Subcutaneous adipose tissue (tissue), 4 donors: Measurements from ENCODE around the gene GATA5. TPM values are rescaled to one million over a fixed set of nuclear protein-coding genes. Genes with fewer than 3 reads are reported as not detected.

ENCODE experiments used
- CTCF ChIP-seq: fragments of 450-650 bp; IDR thresholded peaks from one replicate; pipeline ENCODE4 v1.5.1; 2016; ENCODE audit warnings: low read depth, mild to moderate bottlenecking, control low read depth, antibody characterized with exemption, moderate library complexity
- total RNA-seq, 4 donors: library from RNA; depleted of rRNA; stranded (reverse); fragments of >200 nt; gene quantifications; one replicate each; pipeline ENCODE4 v1.1.0, GENCODE V29; 2016

Gene GATA5
- total RNA-seq, 4 donors from 2014 or later, result not detected

GRCh38 chr20:62441987-62442539 is 33.7 kb downstream of the GATA5 start:
- TF ChIP-seq CTCF, result no peak

GRCh38 chr20:62439218-62439617 is 36.6 kb downstream of the GATA5 start:
- no peak for TF ChIP-seq CTCF

- TF ChIP-seq CTCF, result no peak
Observed at GRCh38 chr20:62437927-62438326, 37.9 kb downstream of the GATA5 start.

GRCh38 chr20:62437496-62437895 is 38.3 kb downstream of the GATA5 start:
- TF ChIP-seq CTCF, result no peak

- no peak for TF ChIP-seq CTCF
Observed at GRCh38 chr20:62436692-62437091, 39.1 kb downstream of the GATA5 start.

- TF ChIP-seq CTCF, result no peak
Observed at GRCh38 chr20:62433658-62434497, 41.9 kb downstream of the GATA5 start.

- TF ChIP-seq CTCF, result no peak
Observed at GRCh38 chr20:62430866-62431447, 44.8 kb downstream of the GATA5 start.
